ENCODE measurements around the gene KCTD10.
"Not testable (repeated sequence)": the region's sequence is repeated elsewhere in the genome, so short reads cannot be mapped to it uniquely, and the experiment has no call there.

The KCTD10 gene

GRCh38 chr12:109477963-109478315 is 839 bp upstream of the KCTD10 start:
- H3K4me3 ChIP-seq (replicated peaks; ENCODE audit: low read depth, low read length), result peak overlapping the region; percentile 96
- no peaks in the 10 kb centered on the region; the same call in 1 of the 2 replicates for H3K36me3 ChIP-seq (ENCODE audit: control insufficient read depth, insufficient read depth, low read length)
- no peaks in the 10 kb centered on the region for H3K27me3 ChIP-seq (replicated peaks; ENCODE audit: control insufficient read depth, insufficient read depth, low read length)
- no peak for TF ChIP-seq CTCF (IDR thresholded peaks at IDR 0.05; ENCODE audit: insufficient read depth, low read length, poor library complexity, severe bottlenecking)
- DNase-seq (ENCODE audit: extremely low read depth, insufficient read length), result no peak

GRCh38 chr12:109476807-109477184 is 304 bp downstream of the KCTD10 start:
- no peak for DNase-seq (ENCODE audit: extremely low read depth, insufficient read length)
- Histone ChIP-seq H3K36me3 (ENCODE audit: control insufficient read depth, insufficient read depth, low read length) (no peaks in the 10 kb centered on the region), H3K27me3 (replicated peaks; ENCODE audit: control insufficient read depth, insufficient read depth, low read length) (no peaks in the 10 kb centered on the region), H3K4me3 (replicated peaks; ENCODE audit: low read depth, low read length) (peak overlapping the region; percentile 96)
- TF ChIP-seq CTCF (IDR thresholded peaks at IDR 0.05; ENCODE audit: insufficient read depth, low read length, poor library complexity, severe bottlenecking), result no peak

- H3K27me3 ChIP-seq (replicated peaks; ENCODE audit: control insufficient read depth, insufficient read depth, low read length), result no peaks in the 10 kb centered on the region
- peak overlapping the region; percentile 96 for H3K4me3 ChIP-seq (replicated peaks; ENCODE audit: low read depth, low read length)
- TF ChIP-seq CTCF (IDR thresholded peaks at IDR 0.05; ENCODE audit: insufficient read depth, low read length, poor library complexity, severe bottlenecking), result no peak
- H3K36me3 ChIP-seq (ENCODE audit: control insufficient read depth, insufficient read depth, low read length), result no peaks in the 10 kb centered on the region
- no peak for DNase-seq (ENCODE audit: extremely low read depth, insufficient read length)
These were observed 900 bp downstream of the KCTD10 start for GRCh38 chr12:109475993-109476806.

- Histone ChIP-seq H3K4me3 (replicated peaks; ENCODE audit: low read depth, low read length) (no peak overlapping the region), H3K27me3 (replicated peaks; ENCODE audit: control insufficient read depth, insufficient read depth, low read length) (no peaks in the 10 kb centered on the region), H3K36me3 (ENCODE audit: control insufficient read depth, insufficient read depth, low read length) (no peaks in the 10 kb centered on the region)
- TF ChIP-seq CTCF (IDR thresholded peaks at IDR 0.05; ENCODE audit: insufficient read depth, low read length, poor library complexity, severe bottlenecking), result no peak
- no peak for DNase-seq (ENCODE audit: extremely low read depth, insufficient read length)
These were observed 2.0 kb downstream of the KCTD10 start for GRCh38 chr12:109475121-109475520.

GRCh38 chr12:109473526-109474270 is 3.4 kb downstream of the KCTD10 start:
- H3K27me3 ChIP-seq (replicated peaks; ENCODE audit: control insufficient read depth, insufficient read depth, low read length); H3K36me3 ChIP-seq (ENCODE audit: control insufficient read depth, insufficient read depth, low read length); H3K4me3 ChIP-seq (replicated peaks; ENCODE audit: low read depth, low read length); DNase-seq (ENCODE audit: extremely low read depth, insufficient read length): not testable (repeated sequence)

GRCh38 chr12:109473006-109473405 is 4.1 kb downstream of the KCTD10 start:
- no peak for TF ChIP-seq CTCF (IDR thresholded peaks at IDR 0.05; ENCODE audit: insufficient read depth, low read length, poor library complexity, severe bottlenecking)
- peaks cover 5% of the 10 kb centered on the region for H3K36me3 ChIP-seq (ENCODE audit: control insufficient read depth, insufficient read depth, low read length)

More at GRCh38 chr12:109473006-109473405, 4.1 kb downstream of the KCTD10 start:
- no peaks in the 10 kb centered on the region for H3K27me3 ChIP-seq (replicated peaks; ENCODE audit: control insufficient read depth, insufficient read depth, low read length)
- no peak for DNase-seq (ENCODE audit: extremely low read depth, insufficient read length)
- H3K4me3 ChIP-seq (replicated peaks; ENCODE audit: low read depth, low read length), result no peak overlapping the region
